IMR-90 (cell line): ENCODE measurements around the gene JADE2. TPM values are rescaled to one million over a fixed set of nuclear protein-coding genes. Genes with fewer than 3 reads are reported as not detected.

Source experiments
- ATAC-seq: fragments of 200-7000 bp; cut with Tn5 transposase; 2 replicates; pipeline ENCODE4 v1.9.1; 2020; ENCODE audit warnings: low read depth, mild to moderate bottlenecking, moderate library complexity
- BruUV-seq: library from RNA; stranded (reverse); fragments of 400-500 nt; replicated peaks from 2 replicates; lab custom pipeline; 2021; lab: Mats Ljungman, UMichigan
- CTCF ChIA-PET: fragments of 300-600 bp; formaldehyde crosslinking; extraction: SDS; loops from one replicate; lab custom pipeline; 2021; ENCODE audit warnings: antibody characterized with exemption; lab: Yijun Ruan, JAX
- POLR2A ChIA-PET: fragments of 300-600 bp; sonication (Branson Sonifier 250); formaldehyde crosslinking; loops from one replicate; lab custom pipeline; 2022; ENCODE audit warnings: antibody characterized with exemption; ENCODE audit not compliant: unreplicated experiment; lab: Charles Lee
- DNase-seq: peaks from one replicate; pipeline ENCODE4 v3.0.0; 2013
- H2AFZ ChIP-seq: replicated peaks from 2 replicates; pipeline ENCODE3; 2013; ENCODE audit warnings: low read length, mild to moderate bottlenecking; ENCODE audit not compliant: poor library complexity
- H2AK5ac ChIP-seq: 2 replicates; pipeline ENCODE4 v1.6.1; 2013; ENCODE audit warnings: low read depth, low read length, inconsistent platforms
- H2AK9ac ChIP-seq: replicated peaks from 2 replicates; pipeline ENCODE3; 2013; ENCODE audit warnings: mild to moderate bottlenecking, low read depth, low read length, moderate library complexity; ENCODE audit not compliant: poor library complexity
- H2BK120ac ChIP-seq: 2 replicates; pipeline ENCODE4 v1.6.1; 2013; ENCODE audit warnings: low read depth, low read length, inconsistent platforms
- H2BK15ac ChIP-seq: 3 replicates; pipeline ENCODE4 v1.6.1; 2013; ENCODE audit warnings: low read depth, low read length, inconsistent platforms
- H2BK20ac ChIP-seq: 2 replicates; pipeline ENCODE4 v1.6.1; 2013; ENCODE audit warnings: low read depth, mild to moderate bottlenecking, inconsistent platforms, low read length, moderate library complexity
- H2BK5ac ChIP-seq: 2 replicates; pipeline ENCODE4 v1.6.1; 2013; ENCODE audit warnings: mild to moderate bottlenecking, low read depth, low read length, inconsistent platforms; ENCODE audit not compliant: poor library complexity, severe bottlenecking
- H3K14ac ChIP-seq: replicated peaks from 2 replicates; pipeline ENCODE4 v1.6.1; 2013; ENCODE audit warnings: low read depth, low read length, inconsistent platforms
- H3K18ac ChIP-seq: 2 replicates; pipeline ENCODE4 v1.6.1; 2013; ENCODE audit warnings: low read depth, low read length, control low read depth
- H3K23ac ChIP-seq: 2 replicates; pipeline ENCODE4 v1.6.1; 2013; ENCODE audit warnings: low read depth, low read length, inconsistent platforms
- H3K27ac ChIP-seq: 2 replicates; pipeline ENCODE4 v1.5.1; 2013; ENCODE audit warnings: mild to moderate bottlenecking, control low read depth, low read length; ENCODE audit not compliant: insufficient read depth
- H3K27me3 ChIP-seq: 2 replicates; pipeline ENCODE4 v1.6.1; 2013; ENCODE audit warnings: low read length; ENCODE audit not compliant: control insufficient read depth, insufficient read depth
- H3K36me3 ChIP-seq: 2 replicates; pipeline ENCODE4 v1.6.1; 2013; ENCODE audit warnings: low read length, mixed read lengths; ENCODE audit not compliant: control insufficient read depth, insufficient read depth
- H3K4ac ChIP-seq: 2 replicates; pipeline ENCODE4 v1.6.1; 2013; ENCODE audit warnings: low read depth, low read length, inconsistent platforms
- H3K4me1 ChIP-seq: 2 replicates; pipeline ENCODE4 v1.6.1; 2013; ENCODE audit warnings: low read length, mixed read lengths; ENCODE audit not compliant: control insufficient read depth, insufficient read depth
- H3K4me2 ChIP-seq: 2 replicates; pipeline ENCODE4 v1.6.1; 2013; ENCODE audit warnings: low read depth, mild to moderate bottlenecking, control low read depth, low read length, moderate library complexity
- H3K4me3 ChIP-seq: 2 replicates; pipeline ENCODE4 v1.5.1; 2013; ENCODE audit warnings: low read depth, mild to moderate bottlenecking, control low read depth, low read length, moderate library complexity; ENCODE audit not compliant: insufficient read depth
- H3K56ac ChIP-seq: 2 replicates; pipeline ENCODE4 v1.6.1; 2013; ENCODE audit warnings: low read length, inconsistent platforms; ENCODE audit not compliant: insufficient read depth; ENCODE audit errors: extremely low read depth
- H3K79me1 ChIP-seq, 2 experiments: 2 replicates each; pipeline ENCODE4 v1.6.1; 2013; ENCODE audit warnings: low read length in 2 of 2, inconsistent platforms in 1 of 2, low read depth in 1 of 2
- H3K9ac ChIP-seq: 2 replicates; pipeline ENCODE4 v1.6.1; 2013; ENCODE audit warnings: low read depth, low read length, control low read depth
- H3K9me1 ChIP-seq: 2 replicates; pipeline ENCODE4 v1.6.1; 2013; ENCODE audit warnings: low read length, inconsistent platforms; ENCODE audit not compliant: insufficient read depth
- H3K9me3 ChIP-seq: 2 replicates; pipeline ENCODE4 v1.6.1; 2013; ENCODE audit warnings: low read length; ENCODE audit not compliant: control insufficient read depth, insufficient read depth
- H4K20me1 ChIP-seq: 2 replicates; pipeline ENCODE4 v1.6.1; 2013; ENCODE audit warnings: low read length, inconsistent platforms; ENCODE audit not compliant: insufficient read depth
- H4K5ac ChIP-seq: 2 replicates; pipeline ENCODE4 v1.6.1; 2013; ENCODE audit warnings: mild to moderate bottlenecking, low read depth, low read length, control low read depth
- H4K8ac ChIP-seq, 2 experiments: 2 replicates each; pipeline ENCODE4 v1.6.1; 2013; ENCODE audit warnings: low read depth in 2 of 2, low read length in 2 of 2, control low read depth in 1 of 2, inconsistent platforms in 1 of 2
- H4K91ac ChIP-seq: 2 replicates; pipeline ENCODE4 v1.6.1; 2013; ENCODE audit warnings: low read depth, low read length, inconsistent platforms; ENCODE audit not compliant: insufficient read depth
- BHLHE40 ChIP-seq: fragments of 150-350 bp; IDR thresholded peaks from 2 replicates; pipeline ENCODE4 v1.6.1; 2016; ENCODE audit warnings: mild to moderate bottlenecking, low read depth, low read length
- CEBPB ChIP-seq: IDR thresholded peaks from 2 replicates; pipeline ENCODE4 v1.6.1; 2012; ENCODE audit warnings: low read depth, low read length, improper control_type of control experiment
- CHD1 ChIP-seq: IDR thresholded peaks from 2 replicates; pipeline ENCODE4 v1.6.1; 2012; ENCODE audit warnings: low read depth, low read length, improper control_type of control experiment
- ELK1 ChIP-seq: fragments of 150-350 bp; IDR thresholded peaks from 2 replicates; pipeline ENCODE4 v1.6.1; 2016; ENCODE audit warnings: low read depth, mild to moderate bottlenecking, low read length, moderate library complexity, borderline replicate concordance
- FOS ChIP-seq: fragments of 150-350 bp; IDR thresholded peaks from 2 replicates; pipeline ENCODE4 v1.6.1; 2016; ENCODE audit warnings: low read depth, low read length
- MAFK ChIP-seq: IDR thresholded peaks from 2 replicates; pipeline ENCODE4 v1.6.1; 2012; ENCODE audit warnings: low read depth, low read length, improper control_type of control experiment
- MAZ ChIP-seq: IDR thresholded peaks from 2 replicates; pipeline ENCODE4 v1.6.1; 2012; ENCODE audit warnings: low read depth, mild to moderate bottlenecking, low read length, improper control_type of control experiment, moderate library complexity, borderline replicate concordance
- MXI1 ChIP-seq: IDR thresholded peaks from 2 replicates; pipeline ENCODE4 v1.6.1; 2012; ENCODE audit warnings: low read depth, mild to moderate bottlenecking, low read length, moderate library complexity, borderline replicate concordance
- NFE2L2 ChIP-seq: fragments of 150-350 bp; IDR thresholded peaks from 2 replicates; pipeline ENCODE4 v1.6.1; 2016; ENCODE audit warnings: low read depth, mild to moderate bottlenecking, low read length
- POLR2A ChIP-seq: IDR thresholded peaks from 2 replicates; pipeline ENCODE4 v1.6.1; 2012; ENCODE audit warnings: mild to moderate bottlenecking, low read depth, low read length
- RAD21 ChIP-seq: IDR thresholded peaks from 2 replicates; pipeline ENCODE4 v1.6.1; 2012; ENCODE audit warnings: low read length, improper control_type of control experiment
- RCOR1 ChIP-seq: IDR thresholded peaks from 2 replicates; pipeline ENCODE4 v1.6.1; 2012; ENCODE audit warnings: mild to moderate bottlenecking, low read length, improper control_type of control experiment; ENCODE audit not compliant: insufficient replicate concordance
- RFX5 ChIP-seq: IDR thresholded peaks from 2 replicates; pipeline ENCODE4 v1.8.0; 2012; ENCODE audit warnings: low read depth, mild to moderate bottlenecking, low read length, moderate library complexity
- USF2 ChIP-seq: fragments of 150-350 bp; IDR thresholded peaks from 2 replicates; pipeline ENCODE4 v1.6.1; 2017; ENCODE audit warnings: mild to moderate bottlenecking, antibody characterized with exemption, low read length, low read depth
- WGBS, 2 experiments: methylation state at CpG; one replicate each; pipeline versions ENCODE4 v1.1.5 to v1.1.7; 2013; ENCODE audit warnings: missing lambda C conversion rate in 2 of 2; ENCODE audit not compliant: insufficient read length in 1 of 2; ENCODE audit errors: extremely low coverage in 2 of 2; 5-methylcytosine and 5-hydroxymethylcytosine counted together
- dilution Hi-C: fragments of 300-500 bp; cut with HindIII; formaldehyde crosslinking; loops from one replicate; pipeline ENCODE4 v1.14.3; 2018; ENCODE audit warnings: low sequenced_read_pairs; ENCODE audit not compliant: unreplicated experiment
- in situ Hi-C: fragments of 300-500 bp; cut with MboI; formaldehyde crosslinking; loops from 3 replicates; pipeline ENCODE4 v1.14.3; 2019; ENCODE audit warnings: low sequenced_read_pairs, inconsistent platforms, mixed read lengths
- intact Hi-C: fragments of 100-400 bp; cut with micrococcal nuclease; formaldehyde crosslinking; loops from 2 replicates; pipeline ENCODE4 v1.10.0; 2022
- polyA plus RNA-seq, 3 experiments: library from polyadenylated mRNA; depleted of rRNA; stranded (reverse); fragments of >200 nt; gene quantifications; 2 replicates each; pipeline ENCODE4 v1.2.3, GENCODE V29; 2012; ENCODE audit warnings: low replicate concordance in 1 of 3
- total RNA-seq: library from RNA; depleted of rRNA; stranded (reverse); fragments of >200 nt; gene quantifications from 2 replicates; pipeline ENCODE4 v1.2.3, GENCODE V29; 2012
- TF ChIP-seq, protein P1 (sequence below): conservative IDR thresholded peaks from 2 replicates; pipeline ENCODE4 v1.5.1; 2012; ENCODE audit warnings: mild to moderate bottlenecking, low read depth, low read length, improper control_type of control experiment

The JADE2 gene
- total and polyA plus RNA-seq, 2 of the 4 experiments (the other 2 are of a cell fraction) = 13.3 to 14.9 TPM

DNA sequence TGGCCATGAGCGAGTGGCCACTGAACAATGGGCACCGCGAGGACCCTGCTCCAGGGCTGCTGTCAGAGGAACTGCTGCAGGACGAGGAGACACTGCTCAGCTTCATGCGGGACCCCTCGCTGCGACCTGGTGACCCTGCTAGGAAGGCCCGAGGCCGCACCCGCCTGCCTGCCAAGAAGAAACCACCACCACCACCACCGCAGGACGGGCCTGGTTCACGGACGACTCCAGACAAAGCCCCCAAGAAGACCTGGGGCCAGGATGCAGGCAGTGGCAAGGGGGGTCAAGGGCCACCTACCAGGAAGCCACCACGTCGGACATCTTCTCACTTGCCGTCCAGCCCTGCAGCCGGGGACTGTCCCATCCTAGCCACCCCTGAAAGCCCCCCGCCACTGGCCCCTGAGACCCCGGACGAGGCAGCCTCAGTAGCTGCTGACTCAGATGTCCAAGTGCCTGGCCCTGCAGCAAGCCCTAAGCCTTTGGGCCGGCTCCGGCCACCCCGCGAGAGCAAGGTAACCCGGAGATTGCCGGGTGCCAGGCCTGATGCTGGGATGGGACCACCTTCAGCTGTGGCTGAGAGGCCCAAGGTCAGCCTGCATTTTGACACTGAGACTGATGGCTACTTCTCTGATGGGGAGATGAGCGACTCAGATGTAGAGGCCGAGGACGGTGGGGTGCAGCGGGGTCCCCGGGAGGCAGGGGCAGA is 53.3 kb downstream of the JADE2 start:
- no peaks in the 10 kb centered on the region for H3K27me3 ChIP-seq
- CTCF ChIA-PET = interaction anchor here (0.7 to 1.3 kb wide), 4 partner anchors 9 to 275 kb away, joined by 3 to 6 read pairs (median 4); no protein-coding TSS in a partner anchor
- H3K9me1 ChIP-seq = peaks cover 13% of the 10 kb centered on the region
- no peak overlapping the region for H2AFZ ChIP-seq
- ATAC-seq (no peak), DNase-seq (no peak)
- H2BK20ac ChIP-seq = no peak overlapping the region
- no peak overlapping the region for H3K18ac ChIP-seq
- H3K27ac ChIP-seq = no peak overlapping the region
- H4K5ac ChIP-seq = no peak overlapping the region
- 95% methylated on average over 14 of the region's 32 CpGs; no CpG with 5 or more reads in 1 of the 2 experiments for WGBS, 2 experiments
- H2BK120ac ChIP-seq = no peak overlapping the region
- no peak overlapping the region for H4K91ac ChIP-seq
- H3K23ac ChIP-seq = no peak overlapping the region
- H3K36me3 ChIP-seq = peaks cover 54% of the 10 kb centered on the region
- intact Hi-C loops (no loop called here), dilution Hi-C loops (no loop called here), in situ Hi-C loops (no loop called here)
- H4K20me1 ChIP-seq = no peaks in the 10 kb centered on the region; the same call in 1 of the 2 replicates
- POLR2A ChIA-PET = interaction anchor here (0.6 kb wide), 2 partner anchors 50 to 58 kb away, joined by 3 to 7 read pairs; no protein-coding TSS in a partner anchor
- no peak overlapping the region for H3K4me3 ChIP-seq
- no peak overlapping the region for H2BK5ac ChIP-seq
- no peak overlapping the region for H3K56ac ChIP-seq
- H3K9me3 ChIP-seq = no peaks in the 10 kb centered on the region
- no peak overlapping the region for H2AK5ac ChIP-seq
- no peak overlapping the region for H2BK15ac ChIP-seq
- H3K4me1 ChIP-seq = peaks cover 8% of the 10 kb centered on the region
- BruUV-seq = no TSS peak
- H3K14ac ChIP-seq = no peak overlapping the region
- H3K4me2 ChIP-seq = no peak overlapping the region
- no peak overlapping the region for H4K8ac ChIP-seq
- peaks cover 0 to 15% of the 10 kb centered on the region in 2 experiments; a peak in 1 of 4 replicates for H3K79me1 ChIP-seq
- H2AK9ac ChIP-seq = no peak overlapping the region
- H3K4ac ChIP-seq = no peak overlapping the region
- H3K9ac ChIP-seq = no peak overlapping the region
- TF ChIP-seq CEBPB (no peak), NFE2L2 (no peak), CHD1 (no peak), MXI1 (no peak), RFX5 (no peak), USF2 (no peak), POLR2A (no peak), ELK1 (no peak), BHLHE40 (no peak), FOS (no peak), MAZ (no peak), RAD21 (no peak), RCOR1 (no peak), MAFK (no peak)
- TF ChIP-seq, protein P1, sequence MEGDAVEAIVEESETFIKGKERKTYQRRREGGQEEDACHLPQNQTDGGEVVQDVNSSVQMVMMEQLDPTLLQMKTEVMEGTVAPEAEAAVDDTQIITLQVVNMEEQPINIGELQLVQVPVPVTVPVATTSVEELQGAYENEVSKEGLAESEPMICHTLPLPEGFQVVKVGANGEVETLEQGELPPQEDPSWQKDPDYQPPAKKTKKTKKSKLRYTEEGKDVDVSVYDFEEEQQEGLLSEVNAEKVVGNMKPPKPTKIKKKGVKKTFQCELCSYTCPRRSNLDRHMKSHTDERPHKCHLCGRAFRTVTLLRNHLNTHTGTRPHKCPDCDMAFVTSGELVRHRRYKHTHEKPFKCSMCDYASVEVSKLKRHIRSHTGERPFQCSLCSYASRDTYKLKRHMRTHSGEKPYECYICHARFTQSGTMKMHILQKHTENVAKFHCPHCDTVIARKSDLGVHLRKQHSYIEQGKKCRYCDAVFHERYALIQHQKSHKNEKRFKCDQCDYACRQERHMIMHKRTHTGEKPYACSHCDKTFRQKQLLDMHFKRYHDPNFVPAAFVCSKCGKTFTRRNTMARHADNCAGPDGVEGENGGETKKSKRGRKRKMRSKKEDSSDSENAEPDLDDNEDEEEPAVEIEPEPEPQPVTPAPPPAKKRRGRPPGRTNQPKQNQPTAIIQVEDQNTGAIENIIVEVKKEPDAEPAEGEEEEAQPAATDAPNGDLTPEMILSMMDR = no peak
